Endothelial cell (in vitro differentiated cells): ENCODE results near the gene MPZL3. TPM values are rescaled to one million over a fixed set of nuclear protein-coding genes. Genes with fewer than 3 reads are reported as not detected.

Experiments
- DNase-seq: peaks from one replicate; pipeline ENCODE4 v3.0.0; 2021; ENCODE audit warnings: low spot score
- H3K27ac Mint-ChIP-seq: one replicate; pipeline ENCODE4 v1.8.0; 2021; ENCODE audit warnings: mixed read lengths, inconsistent platforms; ENCODE audit not compliant: unreplicated experiment
- H3K27me3 Mint-ChIP-seq: one replicate; pipeline ENCODE4 v1.8.0; 2021; ENCODE audit warnings: mild to moderate bottlenecking, moderate library complexity, mixed read lengths, inconsistent platforms; ENCODE audit not compliant: unreplicated experiment
- H3K36me3 Mint-ChIP-seq: one replicate; pipeline ENCODE4 v1.8.0; 2021; ENCODE audit warnings: mild to moderate bottlenecking, low read depth, mixed read lengths, inconsistent platforms; ENCODE audit not compliant: unreplicated experiment
- H3K4me1 Mint-ChIP-seq: one replicate; pipeline ENCODE4 v1.8.0; 2021; ENCODE audit warnings: mild to moderate bottlenecking, mixed read lengths, inconsistent platforms; ENCODE audit not compliant: unreplicated experiment
- H3K4me3 Mint-ChIP-seq: one replicate; pipeline ENCODE4 v1.8.0; 2021; ENCODE audit warnings: mild to moderate bottlenecking, mixed read lengths, inconsistent platforms; ENCODE audit not compliant: unreplicated experiment
- H3K9me3 Mint-ChIP-seq: one replicate; pipeline ENCODE4 v1.8.0; 2021; ENCODE audit warnings: mixed read lengths, inconsistent platforms; ENCODE audit not compliant: unreplicated experiment
- CTCF ChIP-seq: fragments of 200-600 bp; sonication (generic); IDR thresholded peaks from one replicate; pipeline ENCODE4 v1.5.0; 2021; ENCODE audit warnings: antibody characterized with exemption; ENCODE audit not compliant: unreplicated experiment
- total RNA-seq: library from RNA; stranded (reverse); fragmentation: NEBNext Ultra II Directional; extraction: Animal tissue kit (Norgen Biotek cat#: 25700); gene quantifications from one replicate; pipeline ENCODE4 v1.2.1, GENCODE V29; 2021; ENCODE audit not compliant: unreplicated experiment

MPZL3 gene
- total RNA-seq, 1 donor from 2014 or later: 10.7 TPM

- Mint-ChIP-seq H3K4me1 (peaks cover 37% of the 10 kb centered on the region), H3K27me3 (peaks cover 4% of the 10 kb centered on the region), H3K4me3 (no peak overlapping the region), H3K36me3 (no peaks in the 10 kb centered on the region), H3K9me3 (no peaks in the 10 kb centered on the region), H3K27ac (no peak overlapping the region)
- no peak for DNase-seq
- TF ChIP-seq CTCF: no peak
Measured at GRCh38 chr11:118215262-118215661, 36.9 kb downstream of the MPZL3 start.

- Mint-ChIP-seq H3K36me3 (no peaks in the 10 kb centered on the region), H3K27me3 (peaks cover 4% of the 10 kb centered on the region), H3K9me3 (no peaks in the 10 kb centered on the region), H3K4me3 (no peak overlapping the region), H3K4me1 (peaks cover 37% of the 10 kb centered on the region), H3K27ac (no peak overlapping the region)
- no peak for TF ChIP-seq CTCF
- no peak for DNase-seq
Measured at GRCh38 chr11:118214210-118214914, 37.8 kb downstream of the MPZL3 start.

GRCh38 chr11:118213781-118214180 lies 38.4 kb downstream of the MPZL3 start:
- no peak overlapping the region for H3K4me3 Mint-ChIP-seq
- TF ChIP-seq CTCF: no peak
- DNase-seq: no peak
- H3K36me3 Mint-ChIP-seq: no peaks in the 10 kb centered on the region
- peaks cover 4% of the 10 kb centered on the region for H3K27me3 Mint-ChIP-seq
- H3K27ac Mint-ChIP-seq: no peak overlapping the region
- H3K4me1 Mint-ChIP-seq: peaks cover 37% of the 10 kb centered on the region
- H3K9me3 Mint-ChIP-seq: no peaks in the 10 kb centered on the region

- TF ChIP-seq CTCF: no peak
- DNase-seq: no peak
- Mint-ChIP-seq H3K4me3 (no peak overlapping the region), H3K27ac (peak overlapping the region; percentile 32), H3K4me1 (peaks cover 37% of the 10 kb centered on the region), H3K27me3 (peaks cover 4% of the 10 kb centered on the region), H3K36me3 (no peaks in the 10 kb centered on the region), H3K9me3 (no peaks in the 10 kb centered on the region)
Measured at GRCh38 chr11:118213201-118213600, 39.0 kb downstream of the MPZL3 start.

GRCh38 chr11:118212781-118213191 lies 39.4 kb downstream of the MPZL3 start:
- Mint-ChIP-seq H3K9me3 (no peaks in the 10 kb centered on the region), H3K4me3 (no peak overlapping the region), H3K27ac (peak overlapping the region; percentile 32), H3K36me3 (no peaks in the 10 kb centered on the region), H3K4me1 (peaks cover 37% of the 10 kb centered on the region), H3K27me3 (peaks cover 4% of the 10 kb centered on the region)
- no peak for TF ChIP-seq CTCF
- no peak for DNase-seq
